ENCODE results near the gene ALDH16A1.

GRCh38 chr19:49481020-49481683, 28.1 kb downstream of the ALDH16A1 start:
- TF ChIP-seq CTCF (IDR thresholded peaks at IDR 0.05; ENCODE audit: low read depth, low read length, poor library complexity, severe bottlenecking) (no peak), EZH2phosphoT487 (IDR thresholded peaks at IDR 0.05; ENCODE audit: borderline replicate concordance, low read length) (no peak)

All from DOHH2 (cell line).